ENCODE results near the gene PLA2G10. TPM values are rescaled to one million over a fixed set of nuclear protein-coding genes. Genes with fewer than 3 reads are reported as not detected.

PLA2G10 gene
- total and polyA plus RNA-seq, 3 donors from 2014 or later: 1.0 to 4.5 (median 1.5) TPM

DNA sequence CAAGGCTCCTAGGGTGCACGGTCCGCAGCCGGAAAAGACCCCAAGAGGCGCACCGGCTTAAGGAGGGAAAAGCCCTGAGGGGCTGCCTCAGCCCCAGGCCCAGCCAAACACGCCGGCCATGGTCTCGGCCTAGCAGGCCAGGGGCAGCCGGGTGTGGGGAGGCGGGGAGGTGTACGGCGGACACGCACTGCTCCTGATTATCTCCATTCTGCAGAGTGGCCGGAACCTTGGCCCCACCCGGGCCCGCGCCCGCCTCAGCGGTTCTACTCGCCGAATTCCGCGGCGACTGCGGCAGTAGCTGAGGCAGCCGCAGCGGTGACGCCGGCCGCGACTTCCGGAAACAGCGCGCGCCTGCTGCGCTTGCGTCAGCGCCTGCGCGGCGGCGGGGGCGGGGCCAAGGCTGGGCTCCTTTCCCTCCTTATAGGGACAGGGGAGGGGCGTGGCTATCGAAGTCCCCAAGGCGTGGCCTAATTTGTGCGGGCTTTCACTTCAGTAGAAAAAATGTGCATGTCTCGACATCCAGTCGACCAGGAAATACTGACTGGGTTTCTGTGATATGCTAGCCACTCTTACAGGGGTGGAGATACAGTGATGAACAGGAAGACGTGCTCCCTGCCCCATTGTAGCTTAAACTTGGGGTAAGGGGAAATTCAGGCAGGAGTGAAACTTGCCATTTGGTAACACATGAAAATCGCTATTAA, 64.0 kb downstream of the PLA2G10 start, which contains the start of gene PARN:
PARN (minus strand) TSS at position 342 of the 701 bp plus-strand sequence; CDS start at position 207, 135 bp downstream.
- WGBS, 2 donors: 2% methylated on average over 27 to 33 of the region's 51 CpGs
- peak; percentile 55 for TF ChIP-seq POLR2A (IDR thresholded peaks at IDR 0.05)
- TF ChIP-seq, protein P1, sequence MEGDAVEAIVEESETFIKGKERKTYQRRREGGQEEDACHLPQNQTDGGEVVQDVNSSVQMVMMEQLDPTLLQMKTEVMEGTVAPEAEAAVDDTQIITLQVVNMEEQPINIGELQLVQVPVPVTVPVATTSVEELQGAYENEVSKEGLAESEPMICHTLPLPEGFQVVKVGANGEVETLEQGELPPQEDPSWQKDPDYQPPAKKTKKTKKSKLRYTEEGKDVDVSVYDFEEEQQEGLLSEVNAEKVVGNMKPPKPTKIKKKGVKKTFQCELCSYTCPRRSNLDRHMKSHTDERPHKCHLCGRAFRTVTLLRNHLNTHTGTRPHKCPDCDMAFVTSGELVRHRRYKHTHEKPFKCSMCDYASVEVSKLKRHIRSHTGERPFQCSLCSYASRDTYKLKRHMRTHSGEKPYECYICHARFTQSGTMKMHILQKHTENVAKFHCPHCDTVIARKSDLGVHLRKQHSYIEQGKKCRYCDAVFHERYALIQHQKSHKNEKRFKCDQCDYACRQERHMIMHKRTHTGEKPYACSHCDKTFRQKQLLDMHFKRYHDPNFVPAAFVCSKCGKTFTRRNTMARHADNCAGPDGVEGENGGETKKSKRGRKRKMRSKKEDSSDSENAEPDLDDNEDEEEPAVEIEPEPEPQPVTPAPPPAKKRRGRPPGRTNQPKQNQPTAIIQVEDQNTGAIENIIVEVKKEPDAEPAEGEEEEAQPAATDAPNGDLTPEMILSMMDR (IDR thresholded peaks at IDR 0.05): no peak
- Histone ChIP-seq H3K36me3 (ENCODE audit: low read depth, missing control alignments) (no peaks in the 10 kb centered on the region), H3K4me1 (peaks cover 15% of the 10 kb centered on the region), H3K27ac (peak within 1 kb of the TSS; percentile 85 to 88), H3K4me3 (peak within 1 kb of the TSS; percentile 91 to 95), H3K9me3 (no peaks in the 10 kb centered on the region), H3K27me3 (no peaks in the 10 kb centered on the region)
- DNase-seq: peak; percentile 98
- intact Hi-C loops (cut with DNase I; ENCODE audit: low total_unique reads): no loop called here

DNA sequence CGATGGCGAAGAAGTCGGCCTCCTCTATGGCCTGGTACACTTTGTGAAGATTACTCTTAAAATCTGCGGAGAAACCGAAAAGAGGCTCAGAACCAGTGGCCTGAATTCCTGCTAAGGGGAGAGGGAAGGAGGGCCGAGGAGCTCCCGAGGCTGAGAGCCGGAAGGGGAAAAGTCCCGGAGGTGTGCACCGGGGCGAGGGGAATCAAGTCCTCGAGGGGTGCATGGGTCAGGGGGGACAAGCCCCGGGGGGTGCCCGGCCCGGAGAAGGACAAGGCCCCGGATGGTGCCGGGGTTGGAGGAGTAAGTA, 64.5 kb downstream of the PLA2G10 start:
- Histone ChIP-seq H3K36me3 (ENCODE audit: low read depth, missing control alignments) (no peaks in the 10 kb centered on the region), H3K27ac (peak overlapping the region; percentile 85 to 88), H3K4me3 (peak overlapping the region; percentile 91 to 95), H3K27me3 (no peaks in the 10 kb centered on the region), H3K4me1 (peaks cover 12% of the 10 kb centered on the region), H3K9me3 (no peaks in the 10 kb centered on the region)
- 1% methylated on average over 17 of the region's 17 CpGs for WGBS, 2 donors
- intact Hi-C loops (cut with DNase I; ENCODE audit: low total_unique reads): no loop called here
- TF ChIP-seq, protein P1 (IDR thresholded peaks at IDR 0.05): no peak
- no peak for TF ChIP-seq POLR2A (IDR thresholded peaks at IDR 0.05)
- DNase-seq: no peak

DNA sequence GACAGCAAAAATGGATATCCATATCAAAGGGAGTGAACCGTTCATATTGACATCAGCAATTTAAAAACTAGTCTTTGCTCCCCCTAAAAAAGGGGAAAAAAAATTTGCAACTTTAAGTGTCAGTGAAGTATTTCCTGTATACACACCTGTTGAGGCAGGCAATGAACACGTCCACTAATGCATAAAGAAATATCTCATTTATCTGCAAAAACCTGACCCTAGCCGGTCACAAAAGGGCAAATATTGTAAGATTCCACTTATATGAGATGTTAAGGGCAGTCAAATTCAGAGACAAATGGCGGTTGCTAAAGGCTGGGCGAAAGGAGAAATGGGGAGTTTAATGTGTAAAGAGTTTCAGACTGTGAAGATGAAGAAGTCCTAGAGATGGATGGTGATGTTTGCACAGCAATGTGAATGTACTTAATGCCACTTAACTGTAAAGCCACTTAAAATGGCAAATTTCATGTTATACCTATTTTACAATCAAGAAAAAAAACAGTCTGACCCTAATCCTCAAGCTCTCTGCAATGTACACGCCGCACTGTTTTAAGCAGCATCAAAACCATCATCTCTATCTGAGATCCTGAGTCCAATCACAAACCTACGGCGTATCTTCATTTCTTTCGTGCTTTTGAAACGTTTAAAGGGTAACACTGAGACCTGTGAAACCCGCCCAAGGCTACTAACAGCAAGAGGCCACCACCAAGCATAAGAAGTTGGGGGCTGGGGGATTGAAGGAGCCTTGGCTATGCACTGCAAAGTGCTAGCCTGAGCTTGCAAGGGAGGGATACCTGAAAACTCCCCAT, 65.1 kb downstream of the PLA2G10 start:
- DNase-seq: no peak
- intact Hi-C loops (cut with DNase I; ENCODE audit: low total_unique reads): no loop called here
- Histone ChIP-seq H3K27ac (peak overlapping the region; percentile 85 to 88), H3K9me3 (no peaks in the 10 kb centered on the region), H3K4me1 (peaks cover 7% of the 10 kb centered on the region), H3K36me3 (ENCODE audit: low read depth, missing control alignments) (no peaks in the 10 kb centered on the region), H3K27me3 (no peaks in the 10 kb centered on the region), H3K4me3 (peak overlapping the region; percentile 91 to 95)
- TF ChIP-seq, protein P1 (IDR thresholded peaks at IDR 0.05): no peak
- TF ChIP-seq POLR2A (IDR thresholded peaks at IDR 0.05): no peak
- 33 to 49% methylated on average over 12 of the region's 12 CpGs for WGBS, 2 donors

DNA sequence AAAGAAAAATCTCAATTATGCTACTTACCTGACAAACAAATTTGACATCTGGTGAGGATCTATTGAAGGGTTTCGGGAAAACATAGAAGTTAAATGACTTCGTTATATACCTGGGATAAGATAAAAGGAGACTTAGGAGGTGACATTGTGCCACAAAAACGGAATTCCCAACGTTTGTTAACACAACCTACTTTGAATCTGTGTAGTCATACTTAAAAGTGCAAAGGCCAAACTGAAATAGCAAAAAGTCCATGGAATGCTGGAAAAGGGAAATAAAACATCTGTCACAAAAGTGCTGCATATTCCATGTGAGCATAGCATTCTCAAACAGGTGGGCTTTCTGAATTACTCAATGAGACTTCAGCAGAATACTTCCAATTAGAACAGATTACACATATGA, 67.0 kb downstream of the PLA2G10 start:
- intact Hi-C loops (cut with DNase I; ENCODE audit: low total_unique reads): no loop called here
- Histone ChIP-seq H3K4me3 (no peak overlapping the region), H3K27me3 (no peaks in the 10 kb centered on the region), H3K36me3 (ENCODE audit: low read depth, missing control alignments) (no peaks in the 10 kb centered on the region), H3K27ac (no peak overlapping the region), H3K4me1 (peaks cover 7% of the 10 kb centered on the region), H3K9me3 (no peaks in the 10 kb centered on the region)
- WGBS, 2 donors: 90% methylated on average over 4 of the region's 4 CpGs
- no peak for DNase-seq
- TF ChIP-seq, protein P1 (IDR thresholded peaks at IDR 0.05): no peak
- TF ChIP-seq POLR2A (IDR thresholded peaks at IDR 0.05): no peak

Small RNA genes lying within 50 kb of the gene (small RNA-seq; reads per million reads assigned to genes)
- gene RNU7-125P: 0 reads per million in 2 donors

Other genes with a start within 250 kb of the PLA2G10 start
- gene PARN, start 64.0 kb downstream of the PLA2G10 start, total RNA-seq: 10 to 100 TPM; 47.6 to 67.2 TPM
- gene PARN, start 64.0 kb downstream of the PLA2G10 start, polyA plus RNA-seq (ENCODE audit: insufficient read depth, low read depth, low replicate concordance): 43.5 TPM
- 10 to 100 TPM; 49.2 to 63.4 TPM for gene BFAR, start 61.4 kb downstream of the PLA2G10 start, total RNA-seq
- gene BFAR, start 61.4 kb downstream of the PLA2G10 start, polyA plus RNA-seq (ENCODE audit: insufficient read depth, low read depth, low replicate concordance): 41.7 TPM
- gene NPIPA3, start 9.1 kb upstream of the PLA2G10 start, total RNA-seq: 1 to 10 TPM; 4.2 to 4.5 TPM
- gene NPIPA3, start 9.1 kb upstream of the PLA2G10 start, polyA plus RNA-seq (ENCODE audit: insufficient read depth, low read depth, low replicate concordance): 1.9 TPM
- 1 to 10 TPM; 7.0 to 7.7 TPM for gene NPIPA2, start 48.2 kb upstream of the PLA2G10 start, total RNA-seq
- gene NPIPA2, start 48.2 kb upstream of the PLA2G10 start, polyA plus RNA-seq (ENCODE audit: insufficient read depth, low read depth, low replicate concordance): 17.8 TPM
- gene NOMO1, start 139.4 kb upstream of the PLA2G10 start, total RNA-seq: 10 to 100 TPM; 70.8 to 71.5 TPM
- 86.6 TPM for gene NOMO1, start 139.4 kb upstream of the PLA2G10 start, polyA plus RNA-seq (ENCODE audit: insufficient read depth, low read depth, low replicate concordance)
- 100 to 1,000 TPM; 169 to 173 TPM for gene NPIPA1, start 243.1 kb upstream of the PLA2G10 start, total RNA-seq
- gene NPIPA1, start 243.1 kb upstream of the PLA2G10 start, polyA plus RNA-seq (ENCODE audit: insufficient read depth, low read depth, low replicate concordance): 170 TPM

All from testis (tissue), 3 donors.